ENCODE results near the gene YPEL1.

The YPEL1 gene

DNA sequence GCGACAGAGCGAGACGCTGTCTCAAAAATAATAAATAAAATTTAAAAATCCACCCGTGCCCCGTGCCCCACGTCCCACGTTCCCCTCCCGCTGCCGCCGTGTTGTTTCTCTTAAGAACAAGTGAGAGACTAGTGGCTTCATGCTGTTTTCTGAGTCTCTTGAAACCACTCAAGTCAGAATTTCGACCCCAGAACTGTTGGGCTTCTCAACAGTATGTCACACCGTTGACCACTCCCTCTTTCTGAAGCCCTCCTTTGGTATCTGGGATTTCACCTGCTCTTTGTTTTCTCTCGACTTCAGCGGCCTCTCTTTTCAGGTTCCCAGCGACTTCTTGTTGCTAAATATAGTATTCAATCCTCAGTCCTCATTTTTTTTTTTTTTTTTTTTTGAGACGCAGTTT, 68.8 kb downstream of the YPEL1 start:
- Histone ChIP-seq H3K27me3 (replicated peaks in 2 of 5; ENCODE audit: control insufficient read depth in 4 of 5, insufficient read depth in 5 of 5, low read length in 4 of 5) (no peaks in the 10 kb centered on the region), H3K4me3 (ENCODE audit: control insufficient read depth in 1 of 7, extremely low read depth in 1 of 7, insufficient read depth in 4 of 7, low read depth in 2 of 7, low read length in 6 of 7) (peak overlapping the region in 5 of 7 experiments; percentile 85 to 95 (median 91)), H3K27ac (ENCODE audit: insufficient read depth in 1 of 2, low read depth in 1 of 2, low read length in 2 of 2, poor library complexity in 1 of 2, severe bottlenecking in 2 of 2) (peak overlapping the region in 1 of 2 experiments; percentile 93), H3K36me3 (ENCODE audit: control insufficient read depth in 4 of 4, insufficient read depth in 4 of 4, low read length in 3 of 4) (peaks cover 2 to 20% (median 11%) of the 10 kb centered on the region in 4 experiments), H3K9me3 (ENCODE audit: control extremely low read depth in 1 of 5, control insufficient read depth in 4 of 5, insufficient read depth in 2 of 5, low read depth in 1 of 5, low read length in 4 of 5) (no peaks in the 10 kb centered on the region), H3K4me1 (ENCODE audit: control extremely low read depth in 1 of 4, control insufficient read depth in 4 of 4, insufficient read depth in 4 of 4, low read length in 3 of 4) (peaks cover 0 to 12% (median 9%) of the 10 kb centered on the region in 4 experiments)
- WGBS (ENCODE audit: insufficient coverage), result 59% methylated on average over 15 of the region's 16 CpGs
- CTCF ChIA-PET, result interaction anchor here (2.1 kb wide), 1 partner anchor 25 kb away, joined by 6 read pairs; no protein-coding TSS in a partner anchor
- peak in 2 of 3 donors; percentile 14 for DNase-seq
- POLR2A ChIA-PET, result no interaction called here

DNA sequence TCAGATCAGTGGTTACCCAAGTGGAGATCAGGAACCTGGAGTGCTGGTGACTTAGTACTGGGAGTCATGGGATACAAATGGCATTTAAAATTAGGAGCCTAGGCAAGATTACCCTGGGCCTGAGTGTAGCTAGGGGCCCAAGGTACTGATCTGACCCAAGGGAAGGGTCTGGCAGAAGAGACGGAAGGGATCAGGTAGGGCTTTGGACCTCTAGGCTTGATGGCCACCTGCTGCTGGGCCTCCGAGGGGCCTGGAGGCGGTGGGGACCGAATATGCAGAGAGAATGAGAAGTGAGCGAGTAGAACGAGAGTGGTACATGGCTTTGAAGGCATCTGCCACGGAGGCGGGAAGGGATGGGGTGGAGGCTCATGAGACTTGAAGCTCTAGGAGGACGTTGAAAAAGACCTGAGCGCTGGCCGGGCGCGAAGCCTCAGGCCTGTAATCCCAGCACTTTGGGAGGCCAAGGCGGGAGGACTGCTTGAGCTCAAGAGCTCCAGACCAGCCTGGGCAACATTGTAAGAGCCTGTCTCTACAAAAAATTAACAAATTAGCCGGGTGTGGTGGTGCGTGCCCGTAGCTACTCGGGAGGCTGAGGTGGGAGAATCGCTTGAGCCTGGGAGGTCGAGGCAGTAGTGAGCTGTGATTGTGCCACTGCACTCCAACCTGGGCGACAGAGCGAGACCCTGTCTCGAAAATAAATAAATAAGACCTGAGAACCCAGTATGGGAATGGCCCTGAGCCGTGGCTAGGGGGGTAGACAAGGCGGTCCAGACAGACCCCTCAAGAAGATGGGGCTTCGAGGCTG, 70.3 kb downstream of the YPEL1 start:
- 79% methylated on average over 26 of the region's 26 CpGs for WGBS (ENCODE audit: insufficient coverage)
- H3K4me3 ChIP-seq (ENCODE audit: control insufficient read depth in 1 of 7, extremely low read depth in 1 of 7, insufficient read depth in 4 of 7, low read depth in 2 of 7, low read length in 6 of 7), result peak overlapping the region; percentile 68 to 95 (median 90)
- H3K9me3 ChIP-seq (ENCODE audit: control extremely low read depth in 1 of 5, control insufficient read depth in 4 of 5, insufficient read depth in 2 of 5, low read depth in 1 of 5, low read length in 4 of 5), result no peaks in the 10 kb centered on the region

DNA sequence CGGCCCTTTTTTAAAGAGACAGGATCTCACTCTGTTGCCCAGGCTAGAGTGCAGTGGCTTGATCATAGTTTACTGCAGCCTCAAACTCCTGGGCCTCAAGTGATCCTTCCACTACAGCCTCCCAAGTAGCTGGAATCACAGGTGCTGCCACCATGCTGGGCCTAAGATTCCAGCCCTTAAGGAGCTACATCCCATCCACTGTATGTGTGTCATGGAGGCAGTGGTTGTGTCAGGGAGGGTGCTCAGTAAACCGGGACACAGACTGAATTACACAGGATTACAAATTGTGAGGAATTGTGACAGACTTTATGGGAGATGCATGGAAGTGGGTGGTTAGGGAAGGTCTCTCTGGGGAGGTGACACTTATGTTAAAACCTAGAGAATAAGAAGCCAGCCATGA, 71.9 kb downstream of the YPEL1 start:
- CTCF ChIA-PET, result interaction anchor here (1.4 kb wide), 1 partner anchor 10 kb away, joined by 5 read pairs; no protein-coding TSS in a partner anchor
- H3K36me3 ChIP-seq (ENCODE audit: control insufficient read depth in 4 of 4, insufficient read depth in 4 of 4, low read length in 3 of 4), result no peaks in the 10 kb centered on the region

More for the DNA sequence above, 70.3 kb downstream of the YPEL1 start:
- peaks cover 0 to 12% (median 9%) of the 10 kb centered on the region in 4 experiments for H3K4me1 ChIP-seq (ENCODE audit: control extremely low read depth in 1 of 4, control insufficient read depth in 4 of 4, insufficient read depth in 4 of 4, low read length in 3 of 4)
- H3K27ac ChIP-seq (ENCODE audit: insufficient read depth in 1 of 2, low read depth in 1 of 2, low read length in 2 of 2, poor library complexity in 1 of 2, severe bottlenecking in 2 of 2), result peak overlapping the region; percentile 46 to 93
- CTCF ChIA-PET, result interaction anchor here (1.2 to 1.7 kb wide), 4 partner anchors 9 to 18 kb away, joined by 3 to 8 read pairs (median 4); no protein-coding TSS in a partner anchor
- POLR2A ChIA-PET, result interaction anchor here (0.6 to 1.0 kb wide), 2 partner anchors 23 to 908 kb away, joined by 3 to 5 read pairs; partner anchors contain the start of gene SDF2L1
- H3K27me3 ChIP-seq (replicated peaks in 2 of 5; ENCODE audit: control insufficient read depth in 4 of 5, insufficient read depth in 5 of 5, low read length in 4 of 5), result no peaks in the 10 kb centered on the region
- peaks cover 0 to 6% (median 2%) of the 10 kb centered on the region in 4 experiments for H3K36me3 ChIP-seq (ENCODE audit: control insufficient read depth in 4 of 4, insufficient read depth in 4 of 4, low read length in 3 of 4)
- DNase-seq, result no peak

DNA sequence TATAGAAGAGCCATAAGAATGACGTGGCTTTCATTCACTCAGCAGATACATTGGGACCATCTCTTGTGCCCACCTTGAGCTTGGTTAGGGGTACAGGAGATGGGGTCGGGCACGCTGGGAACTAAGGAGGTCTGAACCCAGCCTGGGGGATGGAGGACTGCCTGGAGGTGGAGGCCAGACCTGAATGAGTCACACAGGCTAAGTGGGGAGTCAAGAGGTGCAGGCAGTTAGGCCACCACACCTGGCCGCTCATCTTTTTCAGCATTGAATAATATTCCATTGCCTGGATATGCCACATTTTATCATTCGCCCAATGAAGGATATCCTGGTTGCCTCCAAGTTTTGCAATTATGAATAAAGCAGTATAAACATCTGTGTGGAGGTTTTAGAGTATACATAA, 73.6 kb downstream of the YPEL1 start:
- DNase-seq, result no peak
- no peak overlapping the region for H3K4me3 ChIP-seq (ENCODE audit: control insufficient read depth in 1 of 7, extremely low read depth in 1 of 7, insufficient read depth in 4 of 7, low read depth in 2 of 7, low read length in 6 of 7)
- H3K27me3 ChIP-seq (replicated peaks in 2 of 5; ENCODE audit: control insufficient read depth in 4 of 5, insufficient read depth in 5 of 5, low read length in 4 of 5), result no peaks in the 10 kb centered on the region
- ChIA-PET CTCF (no interaction called here), POLR2A (no interaction called here)
- H3K4me1 ChIP-seq (ENCODE audit: control extremely low read depth in 1 of 4, control insufficient read depth in 4 of 4, insufficient read depth in 4 of 4, low read length in 3 of 4), result peaks cover 0 to 24% (median 21%) of the 10 kb centered on the region in 4 experiments
- H3K27ac ChIP-seq (ENCODE audit: insufficient read depth in 1 of 2, low read depth in 1 of 2, low read length in 2 of 2, poor library complexity in 1 of 2, severe bottlenecking in 2 of 2), result no peak overlapping the region
- H3K36me3 ChIP-seq (ENCODE audit: control insufficient read depth in 4 of 4, insufficient read depth in 4 of 4, low read length in 3 of 4), result no peaks in the 10 kb centered on the region
- WGBS (ENCODE audit: insufficient coverage), result 83% methylated on average over 1 of the region's 5 CpGs
- H3K9me3 ChIP-seq (ENCODE audit: control extremely low read depth in 1 of 5, control insufficient read depth in 4 of 5, insufficient read depth in 2 of 5, low read depth in 1 of 5, low read length in 4 of 5), result no peaks in the 10 kb centered on the region

More for the DNA sequence above, 71.9 kb downstream of the YPEL1 start:
- no peak overlapping the region for H3K27ac ChIP-seq (ENCODE audit: insufficient read depth in 1 of 2, low read depth in 1 of 2, low read length in 2 of 2, poor library complexity in 1 of 2, severe bottlenecking in 2 of 2)
- H3K27me3 ChIP-seq (replicated peaks in 2 of 5; ENCODE audit: control insufficient read depth in 4 of 5, insufficient read depth in 5 of 5, low read length in 4 of 5), result no peaks in the 10 kb centered on the region
- H3K4me1 ChIP-seq (ENCODE audit: control extremely low read depth in 1 of 4, control insufficient read depth in 4 of 4, insufficient read depth in 4 of 4, low read length in 3 of 4), result peaks cover 0 to 12% (median 9%) of the 10 kb centered on the region in 4 experiments
- H3K9me3 ChIP-seq (ENCODE audit: control extremely low read depth in 1 of 5, control insufficient read depth in 4 of 5, insufficient read depth in 2 of 5, low read depth in 1 of 5, low read length in 4 of 5), result no peaks in the 10 kb centered on the region
- no peak for DNase-seq
- POLR2A ChIA-PET, result no interaction called here
- H3K4me3 ChIP-seq (ENCODE audit: control insufficient read depth in 1 of 7, extremely low read depth in 1 of 7, insufficient read depth in 4 of 7, low read depth in 2 of 7, low read length in 6 of 7), result no peak overlapping the region
- 100% methylated on average over 1 of the region's 2 CpGs for WGBS (ENCODE audit: insufficient coverage)

DNA sequence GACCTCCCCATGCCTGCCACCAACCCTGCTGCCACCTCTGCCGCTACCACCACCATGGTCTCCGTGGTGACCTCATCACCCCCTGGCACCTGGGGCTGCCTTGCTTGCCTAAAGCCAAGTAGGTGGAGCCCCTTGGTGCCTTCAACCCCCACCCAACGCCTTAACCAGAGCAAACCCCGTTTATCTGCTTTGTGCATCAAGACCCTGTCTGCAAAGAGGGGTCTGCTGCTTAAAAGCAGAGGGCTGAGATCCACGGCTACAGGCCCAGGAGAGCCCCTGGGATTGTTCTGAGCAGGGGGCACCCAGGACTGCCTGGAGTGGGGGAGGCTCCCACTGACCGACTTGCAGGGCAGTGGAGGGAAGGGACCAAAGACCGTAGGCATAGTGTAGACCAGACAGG, 74.7 kb downstream of the YPEL1 start:
- Histone ChIP-seq H3K36me3 (ENCODE audit: control insufficient read depth in 4 of 4, insufficient read depth in 4 of 4, low read length in 3 of 4) (no peaks in the 10 kb centered on the region), H3K4me3 (ENCODE audit: control insufficient read depth in 1 of 7, extremely low read depth in 1 of 7, insufficient read depth in 4 of 7, low read depth in 2 of 7, low read length in 6 of 7) (no peak overlapping the region), H3K27me3 (replicated peaks in 2 of 5; ENCODE audit: control insufficient read depth in 4 of 5, insufficient read depth in 5 of 5, low read length in 4 of 5) (no peaks in the 10 kb centered on the region), H3K4me1 (ENCODE audit: control extremely low read depth in 1 of 4, control insufficient read depth in 4 of 4, insufficient read depth in 4 of 4, low read length in 3 of 4) (peaks cover 0 to 30% (median 27%) of the 10 kb centered on the region in 4 experiments), H3K9me3 (ENCODE audit: control extremely low read depth in 1 of 5, control insufficient read depth in 4 of 5, insufficient read depth in 2 of 5, low read depth in 1 of 5, low read length in 4 of 5) (no peaks in the 10 kb centered on the region), H3K27ac (ENCODE audit: insufficient read depth in 1 of 2, low read depth in 1 of 2, low read length in 2 of 2, poor library complexity in 1 of 2, severe bottlenecking in 2 of 2) (no peak overlapping the region)
- WGBS (ENCODE audit: insufficient coverage), result 94% methylated on average over 5 of the region's 7 CpGs
- no peak for DNase-seq
- ChIA-PET CTCF (no interaction called here), POLR2A (no interaction called here)

GRCh38 chr22:21659864-21660525, 75.6 kb downstream of the YPEL1 start:
- Histone ChIP-seq H3K36me3 (ENCODE audit: control insufficient read depth in 4 of 4, insufficient read depth in 4 of 4, low read length in 3 of 4) (no peaks in the 10 kb centered on the region), H3K4me3 (ENCODE audit: control insufficient read depth in 1 of 7, extremely low read depth in 1 of 7, insufficient read depth in 4 of 7, low read depth in 2 of 7, low read length in 6 of 7) (no peak overlapping the region), H3K4me1 (ENCODE audit: control extremely low read depth in 1 of 4, control insufficient read depth in 4 of 4, insufficient read depth in 4 of 4, low read length in 3 of 4) (peaks cover 0 to 24% (median 22%) of the 10 kb centered on the region in 4 experiments), H3K27me3 (replicated peaks in 2 of 5; ENCODE audit: control insufficient read depth in 4 of 5, insufficient read depth in 5 of 5, low read length in 4 of 5) (no peaks in the 10 kb centered on the region), H3K27ac (ENCODE audit: insufficient read depth in 1 of 2, low read depth in 1 of 2, low read length in 2 of 2, poor library complexity in 1 of 2, severe bottlenecking in 2 of 2) (no peak overlapping the region), H3K9me3 (ENCODE audit: control extremely low read depth in 1 of 5, control insufficient read depth in 4 of 5, insufficient read depth in 2 of 5, low read depth in 1 of 5, low read length in 4 of 5) (no peaks in the 10 kb centered on the region)
- ChIA-PET POLR2A (interaction anchor here (0.5 kb wide), 1 partner anchor 15 kb away, joined by 4 read pairs; no protein-coding TSS in a partner anchor), CTCF (interaction anchor here (0.6 to 1.3 kb wide), 2 partner anchors 13 to 279 kb away, joined by 3 to 5 read pairs; no protein-coding TSS in a partner anchor)
- 84% methylated on average over 3 of the region's 7 CpGs for WGBS (ENCODE audit: insufficient coverage)
- DNase-seq, result no peak

Data from common myeloid progenitor, CD34-positive (primary cell).